Neural crest cell (in vitro differentiated cells): ENCODE measurements around the gene HNRNPU. TPM values are rescaled to one million over a fixed set of nuclear protein-coding genes. Genes with fewer than 3 reads are reported as not detected.

Source experiments
- DNase-seq: peaks from one replicate; pipeline ENCODE4 v3.0.0; 2021; ENCODE audit warnings: low read depth, mixed read lengths, low spot score
- H3K27ac Mint-ChIP-seq: one replicate; pipeline ENCODE4 v1.8.0; 2021; ENCODE audit warnings: mild to moderate bottlenecking, mixed read lengths; ENCODE audit not compliant: unreplicated experiment
- H3K27me3 Mint-ChIP-seq: 2 replicates; pipeline ENCODE4 v1.8.0; 2021; ENCODE audit warnings: low read depth, mild to moderate bottlenecking, mixed read lengths
- H3K36me3 Mint-ChIP-seq: 2 replicates; pipeline ENCODE4 v1.8.0; 2021; ENCODE audit warnings: low read depth, mild to moderate bottlenecking, mixed read lengths
- H3K4me1 Mint-ChIP-seq: 2 replicates; pipeline ENCODE4 v1.8.0; 2021; ENCODE audit warnings: mixed read lengths
- H3K4me3 Mint-ChIP-seq: one replicate; pipeline ENCODE4 v1.8.0; 2021; ENCODE audit warnings: mild to moderate bottlenecking, mixed read lengths
- H3K9me3 Mint-ChIP-seq: 2 replicates; pipeline ENCODE4 v1.8.0; 2021; ENCODE audit warnings: mixed read lengths
- CTCF ChIP-seq: fragments of 200-600 bp; sonication (generic); conservative IDR thresholded peaks from 2 replicates; pipeline ENCODE4 v1.5.0; 2021; ENCODE audit warnings: antibody characterized with exemption, mild to moderate bottlenecking
- total RNA-seq: library from RNA; stranded (reverse); gene quantifications from 2 replicates; pipeline ENCODE4 v1.2.1, GENCODE V29; 2021

HNRNPU gene
- total RNA-seq, 1 donor from 2014 or later: 695 TPM

GRCh38 chr1:244896550-244896949, 32.2 kb upstream of the HNRNPU start:
- no peak overlapping the region for H3K27ac Mint-ChIP-seq
- no peaks in the 10 kb centered on the region for H3K4me1 Mint-ChIP-seq
- H3K27me3 Mint-ChIP-seq: no peaks in the 10 kb centered on the region
- H3K4me3 Mint-ChIP-seq: no peak overlapping the region
- peaks cover 4% of the 10 kb centered on the region for H3K9me3 Mint-ChIP-seq
- TF ChIP-seq CTCF: no peak
- DNase-seq: no peak
- H3K36me3 Mint-ChIP-seq: no peaks in the 10 kb centered on the region

- DNase-seq: no peak
- no peaks in the 10 kb centered on the region for H3K27me3 Mint-ChIP-seq
- H3K27ac Mint-ChIP-seq: no peak overlapping the region
- no peaks in the 10 kb centered on the region for H3K4me1 Mint-ChIP-seq
- H3K4me3 Mint-ChIP-seq: no peak overlapping the region
- H3K36me3 Mint-ChIP-seq: no peaks in the 10 kb centered on the region
- H3K9me3 Mint-ChIP-seq: peaks cover 4% of the 10 kb centered on the region
- no peak for TF ChIP-seq CTCF
Measured at GRCh38 chr1:244893836-244894235, 29.5 kb upstream of the HNRNPU start.

GRCh38 chr1:244887281-244887680, 22.9 kb upstream of the HNRNPU start:
- Mint-ChIP-seq H3K27ac (no peak overlapping the region), H3K9me3 (peaks cover 2% of the 10 kb centered on the region), H3K36me3 (no peaks in the 10 kb centered on the region), H3K4me3 (no peak overlapping the region), H3K4me1 (peaks cover 4% of the 10 kb centered on the region), H3K27me3 (no peaks in the 10 kb centered on the region)
- no peak for TF ChIP-seq CTCF
- no peak for DNase-seq

GRCh38 chr1:244881552-244882280, 17.4 kb upstream of the HNRNPU start:
- no peak for DNase-seq
- Mint-ChIP-seq H3K27ac (no peak overlapping the region), H3K9me3 (peaks cover 2% of the 10 kb centered on the region), H3K4me1 (peaks cover 8% of the 10 kb centered on the region), H3K36me3 (no peaks in the 10 kb centered on the region), H3K27me3 (no peaks in the 10 kb centered on the region), H3K4me3 (no peak overlapping the region)
- TF ChIP-seq CTCF: no peak

GRCh38 chr1:244878681-244879080, 14.3 kb upstream of the HNRNPU start:
- no peaks in the 10 kb centered on the region for H3K9me3 Mint-ChIP-seq
- H3K27ac Mint-ChIP-seq: no peak overlapping the region
- TF ChIP-seq CTCF: no peak
- no peak for DNase-seq
- peaks cover 9% of the 10 kb centered on the region for H3K4me1 Mint-ChIP-seq
- H3K36me3 Mint-ChIP-seq: no peaks in the 10 kb centered on the region
- H3K4me3 Mint-ChIP-seq: no peak overlapping the region
- H3K27me3 Mint-ChIP-seq: no peaks in the 10 kb centered on the region
